Ammon's horn (tissue), 1 donor: ENCODE data around the gene MYL4.
A peak's percentile ranks its signal among the peaks of the same experiment; 100 is the strongest.
"Not testable (repeated sequence)": the region's sequence is repeated elsewhere in the genome, so short reads cannot be mapped to it uniquely, and the experiment has no call there.

Experiments
- DNase-seq: peaks from one replicate; pipeline ENCODE4 v3.0.0-alpha.2; 2016; ENCODE audit warnings: low spot score

The MYL4 gene

DNA sequence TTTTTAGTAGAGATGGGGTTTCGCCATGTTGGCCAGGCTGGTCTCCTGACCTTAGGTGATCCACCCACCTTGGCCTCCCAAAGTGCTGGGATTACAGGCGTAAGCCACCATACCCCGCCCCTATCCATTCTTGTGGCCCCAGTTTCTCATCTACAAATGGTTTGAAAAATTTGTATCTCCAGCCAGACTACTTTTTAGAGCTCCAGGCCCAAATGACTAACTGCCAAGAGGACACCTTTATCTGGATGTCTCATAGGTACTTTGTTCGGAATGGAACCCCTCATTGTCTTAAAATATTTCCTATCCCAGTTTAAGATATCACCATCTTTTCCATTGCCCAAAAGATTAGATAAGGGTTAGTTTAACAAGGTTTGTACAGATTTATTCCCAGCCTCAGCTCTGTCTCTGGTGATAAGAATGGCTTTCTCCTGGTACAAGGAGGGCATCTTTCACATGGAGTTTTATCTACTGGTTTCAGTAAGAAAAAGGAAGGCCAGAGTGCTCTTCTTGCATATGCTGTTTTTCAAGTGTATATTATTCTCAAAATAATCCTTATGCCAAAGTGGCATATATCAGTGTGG, 15.1 kb upstream of the MYL4 start:
- DNase-seq: no peak

DNA sequence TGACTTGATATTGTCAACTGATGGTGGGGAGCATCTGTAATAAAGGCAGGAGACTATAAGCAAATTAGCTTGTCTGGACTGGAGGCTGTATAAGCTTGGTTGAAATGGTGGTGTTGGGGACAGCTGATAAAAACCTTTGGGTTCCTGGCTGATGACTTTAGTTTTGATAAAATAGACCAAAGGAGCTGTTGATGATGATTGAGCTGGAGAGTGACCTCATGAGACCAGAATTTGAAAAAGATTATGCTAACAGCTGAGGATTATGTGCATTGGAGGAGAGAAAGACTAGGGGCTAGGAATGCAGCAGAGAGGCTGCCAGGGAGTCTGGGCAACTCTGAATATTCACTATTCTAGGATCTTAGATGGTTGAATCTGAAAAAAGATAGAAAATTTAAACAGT, 11.3 kb upstream of the MYL4 start:
- DNase-seq: no peak

GRCh38 chr17:47199627-47200324, 9.4 kb upstream of the MYL4 start:
- DNase-seq: peak; percentile 44

DNA sequence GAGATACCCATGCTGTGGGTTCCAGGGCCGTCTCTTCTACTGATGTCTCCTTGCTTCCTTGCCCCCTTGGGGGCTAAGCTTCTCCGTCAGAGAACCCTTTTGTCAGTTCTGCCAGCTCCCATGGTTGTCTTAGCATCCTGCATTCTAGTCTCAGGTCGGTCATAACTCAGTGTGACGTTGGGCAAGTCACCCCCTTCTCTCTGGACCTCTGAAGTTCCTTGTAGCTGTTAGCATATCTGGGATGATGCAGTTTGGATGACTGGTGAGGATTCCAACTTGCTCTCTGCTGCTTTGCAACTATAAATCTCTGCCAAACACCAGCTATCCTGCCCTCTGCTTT, 8.9 kb upstream of the MYL4 start:
- no peak for DNase-seq

- DNase-seq: no peak
Observed at GRCh38 chr17:47201166-47201565, 8.0 kb upstream of the MYL4 start.

DNA sequence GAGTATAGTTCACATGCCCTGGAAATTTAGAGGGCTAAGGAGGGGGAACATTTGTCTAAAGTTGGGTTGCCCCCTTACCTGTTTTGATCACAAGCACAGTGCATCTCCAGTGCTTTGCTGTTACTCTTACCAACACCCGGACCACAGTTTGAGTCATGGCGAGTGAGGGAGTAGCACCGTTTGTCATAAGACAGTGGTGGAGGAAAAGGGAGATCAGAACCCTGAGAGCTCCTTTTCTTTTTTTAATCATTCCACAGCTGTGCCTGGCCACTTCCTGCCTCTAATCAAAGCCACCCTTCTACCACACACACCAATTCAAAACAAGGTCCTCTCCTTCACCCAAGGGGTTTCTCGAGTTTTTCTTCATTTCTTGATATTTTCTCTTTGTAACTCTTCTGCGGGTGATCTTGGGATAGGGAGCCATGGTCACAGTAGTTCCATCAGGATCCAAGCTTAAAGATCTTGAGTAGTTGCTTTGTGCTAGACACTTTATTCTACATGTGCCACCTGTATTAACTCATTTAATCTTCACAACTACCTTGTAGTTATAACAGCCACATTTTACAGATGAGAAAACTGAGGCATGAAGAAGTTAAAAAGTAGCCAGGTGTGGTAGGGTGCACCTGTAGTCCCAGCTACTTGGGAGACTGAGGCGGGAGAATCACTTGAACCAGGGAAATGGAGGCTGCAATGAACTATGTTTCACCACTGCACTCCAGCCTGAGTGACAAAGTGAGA, 5.0 kb upstream of the MYL4 start:
- no peak for DNase-seq

DNA sequence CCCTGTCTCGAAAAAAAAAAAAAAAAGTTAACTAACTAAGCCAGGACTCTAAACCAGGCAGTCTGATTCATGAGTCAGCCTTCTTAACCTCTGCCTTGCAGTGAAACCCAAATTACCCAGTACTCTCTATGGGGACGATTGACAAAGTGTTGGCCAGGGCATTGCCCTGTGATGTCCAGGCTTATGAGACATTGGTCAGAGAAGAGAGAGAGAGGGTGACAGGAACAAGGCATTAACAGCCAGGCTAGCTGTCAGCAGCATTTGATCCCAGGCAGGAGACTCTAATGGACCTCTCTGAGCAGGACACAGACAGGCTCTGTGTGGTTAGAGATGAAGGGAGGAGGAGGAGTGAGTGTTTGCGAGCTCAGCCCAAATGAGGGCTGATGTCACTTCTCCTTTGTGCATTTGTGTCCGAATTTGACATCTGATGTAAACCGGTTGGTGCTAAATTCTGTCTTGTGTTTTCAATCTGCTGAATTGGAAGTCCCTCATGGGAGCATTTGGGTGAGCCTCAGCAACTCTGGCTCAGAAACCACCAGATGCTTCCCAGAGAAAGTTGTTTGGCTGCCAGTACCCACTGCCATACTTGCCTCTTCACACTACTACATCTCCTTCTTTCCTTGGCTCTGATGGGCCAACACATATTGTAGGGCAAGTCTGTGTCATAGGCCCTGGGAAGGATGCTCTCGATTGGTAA, 4.3 kb upstream of the MYL4 start:
- DNase-seq: peak; percentile 75

DNA sequence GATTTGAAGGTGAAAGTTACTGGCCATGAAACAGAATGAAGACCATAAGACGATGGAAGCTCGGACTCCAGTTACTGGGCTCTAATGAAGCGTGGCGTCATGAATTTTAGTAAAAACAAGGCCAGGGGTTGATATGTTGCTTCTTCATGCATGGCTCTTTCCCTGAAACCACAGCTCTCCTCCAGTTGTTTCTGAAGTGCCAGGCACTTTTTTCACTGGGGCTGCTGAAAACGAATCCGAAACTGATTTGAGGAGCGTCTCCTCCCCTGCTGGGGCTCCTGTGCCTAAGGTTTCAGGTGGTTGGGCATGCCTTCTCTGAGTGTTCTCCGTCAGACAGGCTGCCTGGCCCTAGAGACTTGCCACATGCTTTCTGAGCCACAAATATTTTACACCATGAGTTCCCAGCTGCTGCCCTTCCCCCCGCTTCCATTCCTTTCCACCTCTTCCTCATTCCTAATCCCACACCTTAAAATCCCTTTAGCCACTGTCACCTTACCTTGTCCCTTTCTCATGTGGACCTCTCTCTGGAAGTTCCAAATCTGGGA, 3.7 kb upstream of the MYL4 start:
- DNase-seq: peak; percentile 16

GRCh38 chr17:47207143-47208067, 1.7 kb upstream of the MYL4 start:
- DNase-seq: no peak

- no peak for DNase-seq
Observed at GRCh38 chr17:47209499-47209898, 351 bp downstream of the MYL4 start.

DNA sequence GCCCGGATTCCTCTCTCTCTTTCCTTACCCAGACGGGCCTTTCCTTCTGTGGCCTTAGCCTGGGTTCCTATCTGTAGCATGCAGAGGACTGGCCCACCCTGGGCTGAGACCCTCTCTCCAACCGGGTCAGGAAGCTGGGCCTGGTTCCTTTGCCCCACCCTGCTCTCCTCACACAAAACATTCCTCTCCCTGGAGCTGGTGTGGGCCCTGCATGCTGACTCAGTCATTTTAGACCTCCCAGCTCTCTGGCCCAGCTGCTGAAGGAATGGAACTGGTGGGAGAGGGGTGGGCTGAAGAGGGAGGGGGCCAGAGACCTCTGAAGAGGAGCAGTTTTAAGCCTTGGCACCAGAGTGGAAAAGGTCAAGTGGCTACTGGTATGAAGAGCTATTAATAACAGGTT, 957 bp downstream of the MYL4 start:
- DNase-seq: no peak

DNA sequence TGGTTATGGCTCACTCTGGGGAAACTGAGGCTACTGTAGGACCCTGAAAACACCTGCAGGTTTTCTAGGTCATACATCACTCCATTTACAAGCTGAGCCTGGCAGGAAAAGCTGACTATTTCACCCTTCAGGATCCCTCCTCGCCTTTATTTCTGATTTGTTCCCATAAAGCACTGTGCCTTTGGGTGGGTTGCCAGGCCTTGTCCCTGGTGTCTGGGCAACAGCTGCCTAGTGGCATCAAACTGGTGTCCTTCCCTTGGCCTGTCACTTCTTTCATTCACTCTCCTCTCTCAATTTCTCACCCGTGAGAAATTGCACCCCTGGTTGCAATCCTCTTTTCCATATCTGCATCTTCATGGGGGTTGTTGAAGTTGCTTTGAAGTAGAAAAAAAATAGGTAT, 1.6 kb downstream of the MYL4 start:
- no peak for DNase-seq

- no peak for DNase-seq
Observed at GRCh38 chr17:47212458-47212857, 3.3 kb downstream of the MYL4 start.

DNA sequence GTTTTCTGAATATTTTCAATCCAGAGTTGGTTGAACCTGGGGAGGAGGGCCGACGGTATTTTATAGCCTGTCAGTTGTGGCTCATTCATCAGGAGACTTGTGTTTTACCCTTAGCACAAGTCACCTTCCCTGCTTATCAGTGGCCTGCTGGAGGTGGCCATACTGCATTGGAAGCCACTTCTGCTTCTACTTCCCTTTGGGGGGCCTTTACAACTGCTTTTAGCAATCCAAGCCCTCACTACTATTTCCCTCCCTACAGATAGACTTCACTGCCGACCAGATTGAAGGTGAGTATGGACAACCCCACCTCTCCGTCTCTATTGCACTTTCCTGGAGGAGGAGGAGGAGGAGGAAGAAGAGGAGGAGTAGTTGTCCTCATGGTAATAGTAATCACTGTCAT, 4.4 kb downstream of the MYL4 start:
- no peak for DNase-seq

DNA sequence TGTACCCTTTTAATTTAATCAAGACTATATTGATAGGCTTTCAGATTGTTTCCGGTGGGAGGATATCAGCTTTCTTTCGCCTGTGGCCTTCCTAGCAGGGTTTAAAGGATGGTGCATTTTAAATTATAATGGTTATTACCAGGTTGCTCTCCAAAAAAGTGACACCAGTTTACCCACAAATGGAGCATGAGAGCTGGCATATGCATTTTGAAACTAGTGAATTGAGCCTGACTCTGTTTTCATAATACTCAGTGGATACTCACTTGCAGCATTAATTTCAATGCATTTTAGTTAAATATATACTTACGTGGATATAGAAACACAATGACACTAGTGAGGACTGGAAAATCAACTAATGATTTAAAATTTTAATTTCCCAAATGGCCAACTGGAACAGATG, 5.8 kb downstream of the MYL4 start:
- no peak for DNase-seq

DNA sequence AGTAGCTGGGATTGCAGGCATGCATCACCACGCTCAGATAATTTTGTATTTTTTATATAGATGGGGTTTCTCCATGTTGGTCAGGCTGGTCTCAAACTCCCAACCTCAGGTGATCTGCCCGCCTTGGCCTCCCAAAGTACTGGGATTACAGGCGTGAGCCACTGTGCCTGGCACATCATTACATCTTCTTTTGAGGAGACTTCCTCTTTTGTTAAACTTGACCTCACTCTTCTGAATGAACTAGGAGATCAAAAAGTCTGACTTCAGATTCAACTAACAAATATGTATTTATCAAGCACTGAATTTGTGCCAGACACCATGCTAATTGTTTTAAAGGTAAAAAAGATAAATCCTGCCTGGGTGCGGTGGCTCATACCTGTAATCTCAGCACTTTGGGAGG, 7.7 kb downstream of the MYL4 start:
- DNase-seq: not testable (repeated sequence)

GRCh38 chr17:47217279-47217678, 8.1 kb downstream of the MYL4 start:
- not testable (repeated sequence) for DNase-seq

- DNase-seq: no peak
Observed at GRCh38 chr17:47218896-47219430, 9.8 kb downstream of the MYL4 start.

DNA sequence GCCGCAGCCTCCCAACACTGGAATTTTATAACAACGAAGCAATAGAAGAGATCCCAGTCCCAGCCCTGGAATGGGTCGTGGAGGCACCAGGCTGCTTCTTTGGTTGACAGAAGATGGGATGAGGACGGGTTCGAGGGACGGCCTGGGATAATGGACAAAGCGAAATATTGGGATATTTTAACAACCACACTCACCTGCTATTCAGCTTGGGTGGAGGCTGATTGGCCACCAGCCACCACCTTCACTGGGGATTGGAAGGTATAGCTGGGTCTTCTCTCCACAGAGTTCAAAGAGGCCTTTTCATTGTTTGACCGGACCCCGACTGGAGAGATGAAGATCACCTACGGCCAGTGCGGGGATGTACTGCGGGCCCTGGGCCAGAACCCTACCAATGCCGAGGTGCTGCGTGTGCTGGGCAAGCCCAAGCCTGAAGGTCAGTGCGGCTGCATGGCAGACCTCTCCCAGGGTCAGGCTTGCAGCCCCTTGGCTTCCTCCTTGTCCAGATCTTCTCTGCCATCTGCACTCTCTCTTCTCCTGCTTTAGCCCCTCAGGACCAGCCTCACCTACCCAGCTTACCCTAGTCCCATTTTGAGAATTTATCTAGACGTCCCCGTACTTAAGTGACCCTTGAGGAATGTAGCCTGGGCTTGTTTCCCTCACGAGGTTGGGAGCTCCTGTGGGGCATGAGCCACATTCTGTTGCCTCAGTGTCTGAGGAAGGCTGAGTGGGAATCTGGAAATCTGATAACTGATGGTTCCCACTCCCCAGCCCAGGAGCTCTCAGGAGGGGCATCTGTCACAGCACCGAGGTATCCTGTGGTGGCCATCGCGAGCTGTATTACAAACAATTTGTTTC, 10.7 kb downstream of the MYL4 start:
- DNase-seq: no peak

DNA sequence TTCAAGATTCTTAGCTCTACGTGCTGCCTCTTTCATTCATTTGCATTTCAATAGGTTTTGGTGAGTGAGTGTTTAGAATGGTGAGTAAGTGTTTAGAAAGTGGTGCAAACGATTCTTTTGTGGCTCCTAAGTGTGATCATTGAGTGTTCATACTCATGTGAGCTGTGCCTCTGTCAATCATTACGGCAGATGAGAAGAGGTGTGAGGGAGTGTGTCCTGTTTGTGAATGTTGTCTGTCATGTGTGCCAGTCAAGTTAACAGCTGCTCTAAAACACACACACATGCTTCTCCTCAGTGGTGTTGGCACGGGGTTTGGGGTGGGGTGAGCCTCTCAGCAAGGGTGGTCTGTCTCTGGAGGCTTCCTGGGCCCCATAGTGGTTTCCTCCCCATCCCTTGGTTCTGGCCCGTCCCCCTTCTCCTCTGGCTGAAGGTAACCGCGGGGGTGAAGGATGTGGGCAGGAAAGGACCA, 11.4 kb downstream of the MYL4 start:
- DNase-seq: no peak
